Endothelial cell of umbilical vein (primary cell): Measurements from ENCODE around the gene PHEX. TPM values are rescaled to one million over a fixed set of nuclear protein-coding genes. Genes with fewer than 3 reads are reported as not detected.

ENCODE experiments used
- BruUV-seq: library from RNA; stranded (reverse); fragments of 400-500 nt; replicated peaks from 2 replicates; lab custom pipeline; 2021; lab: Mats Ljungman, UMichigan
- CTCF ChIA-PET: fragments of 300-600, 350-600 bp; sonication (Branson Sonifier 250); formaldehyde crosslinking; loops from one replicate; lab custom pipeline; 2021; ENCODE audit warnings: antibody characterized with exemption, inconsistent platforms; lab: Charles Lee
- POLR2A ChIA-PET: fragments of 300-600, 350-600 bp; sonication (Branson Sonifier 250); formaldehyde crosslinking; loops from one replicate; lab custom pipeline; 2021; ENCODE audit warnings: antibody characterized with exemption, inconsistent platforms; lab: Charles Lee
- DNase-seq: peaks from one replicate; pipeline ENCODE4 v3.0.0-alpha.2; 2011; ENCODE audit warnings: low read depth, low spot score
- FAIRE-seq: peaks from 2 replicates; lab custom pipeline; 2011; peaks lifted over from hg19 to GRCh38; lab: Jason Lieb, UNC
- H2AFZ ChIP-seq: 2 replicates; pipeline ENCODE4 v1.6.0; 2012; ENCODE audit warnings: low read depth, low read length, control low read depth, inconsistent platforms
- H3K27ac ChIP-seq: 2 replicates; pipeline ENCODE4 v1.5.1; 2011; ENCODE audit warnings: low read depth, mild to moderate bottlenecking, control low read depth, low read length, moderate library complexity; ENCODE audit not compliant: insufficient read depth
- H3K27me3 ChIP-seq, 2 experiments: 2 replicates each; pipeline versions ENCODE4 v1.6.0 to v1.6.1; 2011; ENCODE audit warnings: low read length in 2 of 2, mixed read lengths in 1 of 2; ENCODE audit not compliant: control insufficient read depth in 2 of 2, insufficient read depth in 2 of 2
- H3K36me3 ChIP-seq, 2 experiments: 2 replicates in 1 of 2; 3 replicates in 1 of 2; pipeline ENCODE4 v1.5.1; 2011; ENCODE audit warnings: low read length in 2 of 2, mild to moderate bottlenecking in 1 of 2, moderate library complexity in 1 of 2; ENCODE audit not compliant: control insufficient read depth in 2 of 2, insufficient read depth in 2 of 2; ENCODE audit errors: extremely low read depth in 1 of 2
- H3K4me1 ChIP-seq: 3 replicates; pipeline ENCODE4 v1.5.1; 2011; ENCODE audit warnings: mild to moderate bottlenecking, low read length; ENCODE audit not compliant: control insufficient read depth, insufficient read depth; ENCODE audit errors: extremely low read depth
- H3K4me2 ChIP-seq: 2 replicates; pipeline ENCODE4 v1.6.1; 2011; ENCODE audit warnings: low read length, control low read depth, mixed read lengths; ENCODE audit not compliant: insufficient read depth
- H3K4me3 ChIP-seq, 3 experiments: fragments of 200-600 bp in 1 of 3; sonication (generic), shearing (Covaris generic) in 1 of 3; replicated peaks in 1 of 3; 2 replicates each; pipeline ENCODE4 v1.5.1; 2011 to 2016; ENCODE audit warnings: control low read depth in 3 of 3, low read length in 3 of 3, mild to moderate bottlenecking in 2 of 3, inconsistent platforms in 1 of 3, low read depth in 1 of 3, moderate library complexity in 1 of 3; ENCODE audit not compliant: insufficient read depth in 1 of 3
- H3K79me2 ChIP-seq: 2 replicates; pipeline ENCODE4 v1.6.0; 2012; ENCODE audit warnings: low read length, inconsistent platforms; ENCODE audit not compliant: control insufficient read depth, insufficient read depth
- H3K9ac ChIP-seq: replicated peaks from 2 replicates; pipeline ENCODE3; 2011; ENCODE audit warnings: low read length, control low read depth; ENCODE audit not compliant: insufficient read depth; ENCODE audit errors: extremely low read depth
- H3K9me1 ChIP-seq: replicated peaks from 3 replicates; pipeline ENCODE4 v1.6.0; 2011; ENCODE audit warnings: mild to moderate bottlenecking, low read length; ENCODE audit not compliant: control insufficient read depth, insufficient read depth; ENCODE audit errors: extremely low read depth
- H3K9me3 ChIP-seq: replicated peaks from 2 replicates; pipeline ENCODE4 v1.5.1; 2012; ENCODE audit warnings: low read length, inconsistent platforms; ENCODE audit not compliant: control insufficient read depth, insufficient read depth
- H4K20me1 ChIP-seq: replicated peaks from 2 replicates; pipeline ENCODE3; 2011; ENCODE audit warnings: mild to moderate bottlenecking, low read length; ENCODE audit not compliant: control insufficient read depth, insufficient read depth; ENCODE audit errors: extremely low read depth
- CTCF ChIP-seq, 2 donors: IDR thresholded peaks; 1 replicate in 1 of 2; 2 replicates in 1 of 2; pipeline ENCODE4 v1.5.1; 2011; ENCODE audit warnings: low read length in 2 of 2, mild to moderate bottlenecking in 2 of 2, moderate library complexity in 2 of 2, control low read depth in 1 of 2, inconsistent platforms in 1 of 2, low read depth in 1 of 2; ENCODE audit not compliant: insufficient read depth in 1 of 2; ENCODE audit errors: extremely low read depth in 1 of 2
- EZH2 ChIP-seq: IDR thresholded peaks from 2 replicates; pipeline ENCODE4 v1.6.1; 2012; ENCODE audit warnings: borderline replicate concordance, low read depth, mild to moderate bottlenecking, moderate library complexity, low read length, inconsistent platforms; ENCODE audit not compliant: severe bottlenecking
- FOS ChIP-seq: IDR thresholded peaks from 2 replicates; pipeline ENCODE4 v1.6.1; 2011; ENCODE audit warnings: mild to moderate bottlenecking, low read length, moderate library complexity, borderline replicate concordance; ENCODE audit not compliant: insufficient read depth
- GATA2 ChIP-seq: IDR thresholded peaks from 2 replicates; pipeline ENCODE4 v1.7.0; 2011; ENCODE audit warnings: low read depth, mild to moderate bottlenecking, moderate library complexity, mixed read lengths, low read length; ENCODE audit not compliant: insufficient read length, insufficient read depth
- JUN ChIP-seq: IDR thresholded peaks from 2 replicates; pipeline ENCODE4 v1.6.1; 2011; ENCODE audit warnings: borderline replicate concordance, low read depth; ENCODE audit not compliant: insufficient read length, insufficient read depth
- MAX ChIP-seq: IDR thresholded peaks from 2 replicates; pipeline ENCODE4 v1.6.1; 2011; ENCODE audit not compliant: insufficient read depth, insufficient read length
- MYC ChIP-seq: IDR thresholded peaks from one replicate; pipeline ENCODE4 v1.6.1; 2011; ENCODE audit warnings: mild to moderate bottlenecking, low read depth, low read length
- POLR2A ChIP-seq: IDR thresholded peaks from 2 replicates; pipeline ENCODE4 v1.6.1; 2012; ENCODE audit warnings: low read depth, mild to moderate bottlenecking, control low read depth, low read length
- POLR2AphosphoS5 ChIP-seq: IDR thresholded peaks from 2 replicates; pipeline ENCODE4 v1.6.1; 2012; ENCODE audit warnings: low read depth, mild to moderate bottlenecking, control low read depth, low read length, moderate library complexity; ENCODE audit not compliant: insufficient read depth
- dilution Hi-C: fragments of 300-500 bp; cut with MboI; formaldehyde crosslinking; loops from one replicate; pipeline ENCODE4 v1.15.0; 2019; ENCODE audit warnings: low sequenced_read_pairs; ENCODE audit not compliant: extremely low pct_ligation_motif_present
- intact Hi-C: fragments of 100-400 bp; cut with micrococcal nuclease; formaldehyde crosslinking; loops from one replicate; pipeline ENCODE4 v1.10.0; 2022
- polyA plus RNA-seq, 4 experiments: library from polyadenylated mRNA; depleted of rRNA in 3 of 4; stranded (reverse) in 3 of 4; unstranded in 1 of 4; fragments of >200 nt; gene quantifications; 2 replicates each; pipeline versions ENCODE4 v1.2.1 to v1.2.3, GENCODE V29; 2011 to 2012; ENCODE audit warnings: missing spikeins in 1 of 4
- total RNA-seq: library from RNA; stranded (reverse); gene quantifications from 2 replicates; pipeline ENCODE4 v1.2.3, GENCODE V29; 2021

The PHEX gene
- total and polyA plus RNA-seq, 2 donors (not counting 3 experiments of a cell fraction or from before 2014, with no cell fraction given): 0.07 to 0.44 TPM

GRCh38 chrX:22025751-22026150, 6.4 kb upstream of the PHEX start:
- no peak for DNase-seq
- no peak overlapping the region for H3K4me3 ChIP-seq
- H4K20me1 ChIP-seq: no peaks in the 10 kb centered on the region
- H3K27me3 ChIP-seq: no peaks in the 10 kb centered on the region
- ChIA-PET CTCF (no interaction called here), POLR2A (no interaction called here)
- H3K36me3 ChIP-seq: no peaks in the 10 kb centered on the region
- no peak overlapping the region for H3K9ac ChIP-seq
- no peaks in the 10 kb centered on the region for H3K4me1 ChIP-seq
- FAIRE-seq: no peak
- H2AFZ ChIP-seq: no peak overlapping the region
- H3K79me2 ChIP-seq: no peaks in the 10 kb centered on the region
- no TSS peak for BruUV-seq
- intact Hi-C loops (no loop called here), dilution Hi-C loops (no loop called here)
- no peak overlapping the region for H3K4me2 ChIP-seq
- TF ChIP-seq JUN: no peak
- TF ChIP-seq EZH2: no peak
- no peak for TF ChIP-seq CTCF (IDR thresholded peaks at IDR 0.05; ENCODE audit: extremely low read depth in 1 of 2, insufficient read depth in 1 of 2, low read depth in 1 of 2, low read length in 2 of 2)
- no peak for TF ChIP-seq POLR2AphosphoS5
- H3K27ac ChIP-seq: no peak overlapping the region
- H3K9me1 ChIP-seq: no peaks in the 10 kb centered on the region
- no peaks in the 10 kb centered on the region for H3K9me3 ChIP-seq

GRCh38 chrX:22026731-22027130, 5.4 kb upstream of the PHEX start:
- intact Hi-C loops (no loop called here), dilution Hi-C loops (no loop called here)
- BruUV-seq: no TSS peak
- H3K36me3 ChIP-seq: no peaks in the 10 kb centered on the region
- H3K9ac ChIP-seq: no peak overlapping the region
- no peaks in the 10 kb centered on the region for H3K79me2 ChIP-seq
- H3K4me2 ChIP-seq: no peak overlapping the region
- no peaks in the 10 kb centered on the region for H3K4me1 ChIP-seq
- H3K27me3 ChIP-seq: no peaks in the 10 kb centered on the region
- H3K27ac ChIP-seq: no peak overlapping the region
- POLR2A ChIA-PET: no interaction called here
- no peak for TF ChIP-seq MAX
- no peak for TF ChIP-seq MYC
- no peak for TF ChIP-seq GATA2
- no peak for TF ChIP-seq EZH2
- TF ChIP-seq POLR2AphosphoS5: no peak
- TF ChIP-seq POLR2A: no peak
- no peak for TF ChIP-seq FOS
- TF ChIP-seq CTCF (IDR thresholded peaks at IDR 0.05; ENCODE audit: extremely low read depth in 1 of 2, insufficient read depth in 1 of 2, low read depth in 1 of 2, low read length in 2 of 2): no peak
- no peak for TF ChIP-seq JUN
- no peak for DNase-seq
- CTCF ChIA-PET: no interaction called here
- no peak overlapping the region for H3K4me3 ChIP-seq
- FAIRE-seq: no peak
- H2AFZ ChIP-seq: no peak overlapping the region
- H4K20me1 ChIP-seq: no peaks in the 10 kb centered on the region
- no peaks in the 10 kb centered on the region for H3K9me1 ChIP-seq
- no peaks in the 10 kb centered on the region for H3K9me3 ChIP-seq
